ENCODE measurements around the gene FBRS. TPM values are rescaled to one million over a fixed set of nuclear protein-coding genes. Genes with fewer than 3 reads are reported as not detected.
A peak's percentile ranks its signal among the peaks of the same experiment; 100 is the strongest.

Gene FBRS
- total and polyA plus RNA-seq, 10 of the 15 experiments (the other 5 are each of a cell fraction or from before 2014, with no cell fraction given): 0.45 to 87.6 (median 14.6) TPM

DNA sequence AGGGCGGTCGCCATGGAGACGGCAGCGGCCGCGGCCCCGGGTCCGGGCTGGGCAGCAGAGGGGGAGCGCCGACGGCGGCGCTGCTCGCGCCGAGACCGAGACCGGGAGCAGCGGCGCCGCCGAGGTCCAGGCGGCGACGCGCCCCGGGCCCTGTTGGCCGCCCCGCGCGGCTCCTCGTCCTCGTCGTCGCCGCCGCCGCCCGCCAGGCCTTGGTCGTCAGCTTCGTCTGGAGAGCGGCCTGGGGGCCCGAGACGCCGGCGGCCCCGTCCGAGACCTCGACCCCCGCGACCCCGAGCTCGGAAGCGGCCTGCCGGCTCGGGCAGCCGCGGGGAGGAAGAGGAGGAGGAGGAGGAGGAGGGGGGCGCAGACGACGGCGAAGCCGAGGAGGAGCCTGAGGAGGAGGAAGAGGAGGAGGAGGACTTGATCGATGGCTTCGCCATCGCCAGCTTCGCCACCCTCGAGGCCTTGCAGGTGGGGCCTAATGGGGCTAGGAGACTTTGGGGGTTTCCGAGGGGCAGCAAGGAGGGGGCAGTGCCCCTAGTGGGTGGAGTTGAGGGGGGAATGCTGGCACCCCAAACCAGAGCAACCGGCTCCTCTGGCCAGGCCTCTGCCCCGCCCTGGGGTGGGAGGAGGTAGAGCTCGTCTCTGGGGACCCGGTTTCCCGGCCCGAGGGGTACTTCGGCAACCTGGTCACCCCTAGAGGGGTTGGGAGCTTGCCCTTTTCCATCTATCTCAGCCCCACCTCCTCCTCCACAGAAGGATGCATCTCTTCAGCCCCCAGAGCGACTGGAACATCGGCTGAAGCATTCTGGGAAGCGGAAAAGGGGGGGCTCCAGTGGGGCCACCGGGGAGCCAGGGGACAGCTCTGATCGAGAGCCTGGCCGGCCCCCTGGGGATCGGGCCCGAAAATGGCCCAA is 1.5 kb downstream of the FBRS start (continued):
- TF ChIP-seq, protein P1, sequence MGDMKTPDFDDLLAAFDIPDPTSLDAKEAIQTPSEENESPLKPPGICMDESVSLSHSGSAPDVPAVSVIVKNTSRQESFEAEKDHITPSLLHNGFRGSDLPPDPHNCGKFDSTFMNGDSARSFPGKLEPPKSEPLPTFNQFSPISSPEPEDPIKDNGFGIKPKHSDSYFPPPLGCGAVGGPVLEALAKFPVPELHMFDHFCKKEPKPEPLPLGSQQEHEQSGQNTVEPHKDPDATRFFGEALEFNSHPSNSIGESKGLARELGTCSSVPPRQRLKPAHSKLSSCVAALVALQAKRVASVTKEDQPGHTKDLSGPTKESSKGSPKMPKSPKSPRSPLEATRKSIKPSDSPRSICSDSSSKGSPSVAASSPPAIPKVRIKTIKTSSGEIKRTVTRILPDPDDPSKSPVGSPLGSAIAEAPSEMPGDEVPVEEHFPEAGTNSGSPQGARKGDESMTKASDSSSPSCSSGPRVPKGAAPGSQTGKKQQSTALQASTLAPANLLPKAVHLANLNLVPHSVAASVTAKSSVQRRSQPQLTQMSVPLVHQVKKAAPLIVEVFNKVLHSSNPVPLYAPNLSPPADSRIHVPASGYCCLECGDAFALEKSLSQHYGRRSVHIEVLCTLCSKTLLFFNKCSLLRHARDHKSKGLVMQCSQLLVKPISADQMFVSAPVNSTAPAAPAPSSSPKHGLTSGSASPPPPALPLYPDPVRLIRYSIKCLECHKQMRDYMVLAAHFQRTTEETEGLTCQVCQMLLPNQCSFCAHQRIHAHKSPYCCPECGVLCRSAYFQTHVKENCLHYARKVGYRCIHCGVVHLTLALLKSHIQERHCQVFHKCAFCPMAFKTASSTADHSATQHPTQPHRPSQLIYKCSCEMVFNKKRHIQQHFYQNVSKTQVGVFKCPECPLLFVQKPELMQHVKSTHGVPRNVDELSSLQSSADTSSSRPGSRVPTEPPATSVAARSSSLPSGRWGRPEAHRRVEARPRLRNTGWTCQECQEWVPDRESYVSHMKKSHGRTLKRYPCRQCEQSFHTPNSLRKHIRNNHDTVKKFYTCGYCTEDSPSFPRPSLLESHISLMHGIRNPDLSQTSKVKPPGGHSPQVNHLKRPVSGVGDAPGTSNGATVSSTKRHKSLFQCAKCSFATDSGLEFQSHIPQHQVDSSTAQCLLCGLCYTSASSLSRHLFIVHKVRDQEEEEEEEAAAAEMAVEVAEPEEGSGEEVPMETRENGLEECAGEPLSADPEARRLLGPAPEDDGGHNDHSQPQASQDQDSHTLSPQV (IDR thresholded peaks at IDR 0.05): no peak
- TF ChIP-seq, protein P2, sequence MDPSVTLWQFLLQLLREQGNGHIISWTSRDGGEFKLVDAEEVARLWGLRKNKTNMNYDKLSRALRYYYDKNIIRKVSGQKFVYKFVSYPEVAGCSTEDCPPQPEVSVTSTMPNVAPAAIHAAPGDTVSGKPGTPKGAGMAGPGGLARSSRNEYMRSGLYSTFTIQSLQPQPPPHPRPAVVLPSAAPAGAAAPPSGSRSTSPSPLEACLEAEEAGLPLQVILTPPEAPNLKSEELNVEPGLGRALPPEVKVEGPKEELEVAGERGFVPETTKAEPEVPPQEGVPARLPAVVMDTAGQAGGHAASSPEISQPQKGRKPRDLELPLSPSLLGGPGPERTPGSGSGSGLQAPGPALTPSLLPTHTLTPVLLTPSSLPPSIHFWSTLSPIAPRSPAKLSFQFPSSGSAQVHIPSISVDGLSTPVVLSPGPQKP (IDR thresholded peaks at IDR 0.05; ENCODE audit: low read depth, low read length): no peak
- no peak for TF ChIP-seq RUNX3 (IDR thresholded peaks at IDR 0.05; ENCODE audit: low read length)
- no peak for TF ChIP-seq NFIC (IDR thresholded peaks at IDR 0.05; ENCODE audit: low read depth, low read length)
- TF ChIP-seq NFXL1 (IDR thresholded peaks at IDR 0.05; ENCODE audit: borderline replicate concordance): peak; percentile 99
- TF ChIP-seq IKZF2 (IDR thresholded peaks at IDR 0.05): no peak
- no peak for TF ChIP-seq FOS (IDR thresholded peaks at IDR 0.05; ENCODE audit: borderline replicate concordance, extremely low read depth, insufficient read length)
- no peak for TF ChIP-seq CBX3 (IDR thresholded peaks at IDR 0.05; ENCODE audit: borderline replicate concordance, low read depth)
- TF ChIP-seq RBBP5 (conservative IDR thresholded peaks at IDR 0.05): no peak
- TF ChIP-seq, protein P3, sequence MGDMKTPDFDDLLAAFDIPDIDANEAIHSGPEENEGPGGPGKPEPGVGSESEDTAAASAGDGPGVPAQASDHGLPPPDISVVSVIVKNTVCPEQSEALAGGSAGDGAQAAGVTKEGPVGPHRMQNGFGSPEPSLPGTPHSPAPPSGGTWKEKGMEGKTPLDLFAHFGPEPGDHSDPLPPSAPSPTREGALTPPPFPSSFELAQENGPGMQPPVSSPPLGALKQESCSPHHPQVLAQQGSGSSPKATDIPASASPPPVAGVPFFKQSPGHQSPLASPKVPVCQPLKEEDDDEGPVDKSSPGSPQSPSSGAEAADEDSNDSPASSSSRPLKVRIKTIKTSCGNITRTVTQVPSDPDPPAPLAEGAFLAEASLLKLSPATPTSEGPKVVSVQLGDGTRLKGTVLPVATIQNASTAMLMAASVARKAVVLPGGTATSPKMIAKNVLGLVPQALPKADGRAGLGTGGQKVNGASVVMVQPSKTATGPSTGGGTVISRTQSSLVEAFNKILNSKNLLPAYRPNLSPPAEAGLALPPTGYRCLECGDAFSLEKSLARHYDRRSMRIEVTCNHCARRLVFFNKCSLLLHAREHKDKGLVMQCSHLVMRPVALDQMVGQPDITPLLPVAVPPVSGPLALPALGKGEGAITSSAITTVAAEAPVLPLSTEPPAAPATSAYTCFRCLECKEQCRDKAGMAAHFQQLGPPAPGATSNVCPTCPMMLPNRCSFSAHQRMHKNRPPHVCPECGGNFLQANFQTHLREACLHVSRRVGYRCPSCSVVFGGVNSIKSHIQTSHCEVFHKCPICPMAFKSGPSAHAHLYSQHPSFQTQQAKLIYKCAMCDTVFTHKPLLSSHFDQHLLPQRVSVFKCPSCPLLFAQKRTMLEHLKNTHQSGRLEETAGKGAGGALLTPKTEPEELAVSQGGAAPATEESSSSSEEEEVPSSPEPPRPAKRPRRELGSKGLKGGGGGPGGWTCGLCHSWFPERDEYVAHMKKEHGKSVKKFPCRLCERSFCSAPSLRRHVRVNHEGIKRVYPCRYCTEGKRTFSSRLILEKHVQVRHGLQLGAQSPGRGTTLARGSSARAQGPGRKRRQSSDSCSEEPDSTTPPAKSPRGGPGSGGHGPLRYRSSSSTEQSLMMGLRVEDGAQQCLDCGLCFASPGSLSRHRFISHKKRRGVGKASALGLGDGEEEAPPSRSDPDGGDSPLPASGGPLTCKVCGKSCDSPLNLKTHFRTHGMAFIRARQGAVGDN (IDR thresholded peaks at IDR 0.05): no peak
- TF ChIP-seq, protein P4, sequence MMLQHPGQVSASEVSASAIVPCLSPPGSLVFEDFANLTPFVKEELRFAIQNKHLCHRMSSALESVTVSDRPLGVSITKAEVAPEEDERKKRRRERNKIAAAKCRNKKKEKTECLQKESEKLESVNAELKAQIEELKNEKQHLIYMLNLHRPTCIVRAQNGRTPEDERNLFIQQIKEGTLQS (IDR thresholded peaks at IDR 0.05; ENCODE audit: borderline replicate concordance, extremely low read depth, low read depth, low read length): no peak
- no peak for TF ChIP-seq CEBPB (IDR thresholded peaks at IDR 0.05; ENCODE audit: borderline replicate concordance in 1 of 2, low read depth in 2 of 2, low read length in 2 of 2)
- TF ChIP-seq PML (IDR thresholded peaks at IDR 0.05; ENCODE audit: low read length): no peak
- TF ChIP-seq NRF1 (conservative IDR thresholded peaks at IDR 0.05; ENCODE audit: low read depth, low read length): no peak
